GM12878 (cell line): ENCODE data around the gene YWHAH.

Source experiments
- EP300 ChIP-seq, 2 experiments: fragments of 150-350 bp in 1 of 2; IDR thresholded peaks; 2 replicates each; pipeline ENCODE4 v1.6.1; 2011 to 2012; ENCODE audit warnings: low read depth in 2 of 2, low read length in 2 of 2, borderline replicate concordance in 1 of 2, improper control_type of control experiment in 1 of 2, inconsistent platforms in 1 of 2; ENCODE audit not compliant: control insufficient read depth in 1 of 2
- FOS ChIP-seq: IDR thresholded peaks from 3 replicates; pipeline ENCODE4 v1.6.1; 2011; ENCODE audit warnings: borderline replicate concordance; ENCODE audit not compliant: insufficient read length; ENCODE audit errors: extremely low read depth
- FOXK2 ChIP-seq: fragments of 450-650 bp; IDR thresholded peaks from 2 replicates; pipeline ENCODE4 v1.6.1; 2017; ENCODE audit warnings: mild to moderate bottlenecking, moderate library complexity
- HCFC1 ChIP-seq: fragments of 150-350 bp; IDR thresholded peaks from 2 replicates; pipeline ENCODE4 v1.6.1; 2014; ENCODE audit warnings: low read length
- HDAC2 ChIP-seq: fragments of 200-600 bp; sonication (generic); IDR thresholded peaks from 2 replicates; pipeline ENCODE4 v1.6.1; 2017
- IRF3 ChIP-seq: fragments of 450-650 bp; IDR thresholded peaks from 2 replicates; pipeline ENCODE4 v1.6.1; 2014; ENCODE audit warnings: mild to moderate bottlenecking
- NR2C2 ChIP-seq: IDR thresholded peaks from 2 replicates; pipeline ENCODE4 v1.6.1; 2011; ENCODE audit warnings: borderline replicate concordance, low read depth; ENCODE audit not compliant: control insufficient read depth, insufficient read length
- RCOR1 ChIP-seq: conservative IDR thresholded peaks from 2 replicates; pipeline ENCODE4 v1.6.1; 2012; ENCODE audit warnings: low read depth, low read length, improper control_type of control experiment
- RFX5 ChIP-seq: IDR thresholded peaks from 2 replicates; pipeline ENCODE4 v1.6.1; 2011; ENCODE audit warnings: low read depth, low read length, improper control_type of control experiment
- TCF7 ChIP-seq: IDR thresholded peaks from 2 replicates; pipeline ENCODE4 v1.6.1; 2014; ENCODE audit warnings: antibody characterized with exemption, borderline replicate concordance
- YY1 ChIP-seq: IDR thresholded peaks from 2 replicates; pipeline ENCODE4 v1.6.1; 2011; ENCODE audit warnings: low read depth, mild to moderate bottlenecking, low read length
- TF ChIP-seq, protein P1 (sequence below), 3 experiments: IDR thresholded peaks in 2 of 3; conservative IDR thresholded peaks in 1 of 3; 2 replicates each; pipeline ENCODE4 v1.5.1; 2011; ENCODE audit warnings: low read depth in 3 of 3, low read length in 3 of 3, mild to moderate bottlenecking in 3 of 3, control low read depth in 2 of 3, moderate library complexity in 2 of 3, inconsistent platforms in 1 of 3, mixed read lengths in 1 of 3; ENCODE audit not compliant: control insufficient read depth in 2 of 3, insufficient read depth in 1 of 3; ENCODE audit errors: extremely low read depth in 1 of 3

GRCh38 chr22:31904651-31905050 is 39.7 kb upstream of the YWHAH start:
- TF ChIP-seq NR2C2 (no peak), YY1 (no peak), RFX5 (no peak), IRF3 (no peak), RCOR1 (no peak), HDAC2 (no peak), FOXK2 (no peak), EP300 (IDR thresholded peaks at IDR 0.05; ENCODE audit: borderline replicate concordance in 1 of 2, control insufficient read depth in 1 of 2, low read depth in 2 of 2, low read length in 2 of 2) (no peak), TCF7 (no peak), HCFC1 (no peak), FOS (no peak)
- TF ChIP-seq, protein P1, sequence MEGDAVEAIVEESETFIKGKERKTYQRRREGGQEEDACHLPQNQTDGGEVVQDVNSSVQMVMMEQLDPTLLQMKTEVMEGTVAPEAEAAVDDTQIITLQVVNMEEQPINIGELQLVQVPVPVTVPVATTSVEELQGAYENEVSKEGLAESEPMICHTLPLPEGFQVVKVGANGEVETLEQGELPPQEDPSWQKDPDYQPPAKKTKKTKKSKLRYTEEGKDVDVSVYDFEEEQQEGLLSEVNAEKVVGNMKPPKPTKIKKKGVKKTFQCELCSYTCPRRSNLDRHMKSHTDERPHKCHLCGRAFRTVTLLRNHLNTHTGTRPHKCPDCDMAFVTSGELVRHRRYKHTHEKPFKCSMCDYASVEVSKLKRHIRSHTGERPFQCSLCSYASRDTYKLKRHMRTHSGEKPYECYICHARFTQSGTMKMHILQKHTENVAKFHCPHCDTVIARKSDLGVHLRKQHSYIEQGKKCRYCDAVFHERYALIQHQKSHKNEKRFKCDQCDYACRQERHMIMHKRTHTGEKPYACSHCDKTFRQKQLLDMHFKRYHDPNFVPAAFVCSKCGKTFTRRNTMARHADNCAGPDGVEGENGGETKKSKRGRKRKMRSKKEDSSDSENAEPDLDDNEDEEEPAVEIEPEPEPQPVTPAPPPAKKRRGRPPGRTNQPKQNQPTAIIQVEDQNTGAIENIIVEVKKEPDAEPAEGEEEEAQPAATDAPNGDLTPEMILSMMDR (IDR thresholded peaks at IDR 0.05 in 2 of 3, conservative IDR thresholded peaks at IDR 0.05 in 1 of 3; ENCODE audit: control insufficient read depth in 2 of 3, extremely low read depth in 1 of 3, insufficient read depth in 1 of 3, low read depth in 3 of 3, low read length in 3 of 3): no peak
